Glomerular visceral epithelial cell (primary cell): ENCODE results near the gene RAP1A.
"Not testable (repeated sequence)": the region's sequence is repeated elsewhere in the genome, so short reads cannot be mapped to it uniquely, and the experiment has no call there.

Experiments
- DNase-seq: peaks from one replicate; pipeline ENCODE4 v3.0.0-alpha.2; 2016; ENCODE audit errors: extremely low spot score

Gene RAP1A

DNA sequence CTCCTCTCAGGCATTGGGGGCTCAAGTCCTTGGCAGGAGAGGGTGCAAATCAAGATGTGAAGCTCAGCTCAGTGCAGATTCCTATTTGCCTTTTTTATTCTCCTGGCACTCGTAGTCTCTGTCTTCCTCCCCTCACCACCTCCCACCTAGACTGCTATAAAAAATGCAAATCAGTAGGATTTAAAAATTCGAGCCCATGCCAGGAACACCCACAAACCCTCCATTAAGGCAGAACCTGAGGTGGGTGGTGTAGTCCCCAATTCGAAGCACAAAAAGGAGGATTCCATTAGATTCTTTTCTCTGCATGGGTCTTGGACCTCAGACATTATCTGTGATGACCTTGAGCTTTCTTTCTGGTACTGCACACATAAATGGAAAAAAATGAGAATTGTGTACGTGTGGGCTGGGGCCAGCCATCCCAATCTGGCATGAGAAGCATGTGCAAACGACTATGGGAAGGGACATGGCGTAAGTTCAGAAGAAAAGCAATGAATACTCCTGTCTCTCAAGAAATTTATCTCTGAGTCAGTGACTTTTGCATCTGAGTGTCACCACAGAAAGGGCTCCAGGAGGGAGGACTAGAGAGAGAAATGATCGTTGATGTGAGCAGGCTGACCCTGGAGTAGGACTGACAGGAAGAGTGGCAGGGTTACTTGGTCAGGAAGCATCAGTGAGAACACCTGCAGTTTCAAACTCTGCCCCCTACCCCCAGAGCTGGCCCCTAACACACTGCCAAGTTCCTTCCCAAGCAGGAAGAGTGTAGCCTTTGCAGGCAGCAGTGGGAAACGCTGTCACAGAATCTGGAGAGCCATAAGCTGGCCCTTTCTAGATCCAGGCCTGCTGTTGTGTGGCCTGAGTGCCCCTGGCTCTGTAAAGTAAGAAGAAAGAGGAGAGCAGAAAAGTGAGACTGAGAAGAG, 117.9 kb downstream of the RAP1A start:
- DNase-seq, result no peak

GRCh38 chr1:111738133-111738435, 118.5 kb downstream of the RAP1A start:
- DNase-seq, result no peak

- DNase-seq, result peak; percentile 73
Measured at GRCh38 chr1:111738436-111739193, 119.0 kb downstream of the RAP1A start.

- DNase-seq, result peak; percentile 87
Measured at GRCh38 chr1:111739194-111739924, 119.8 kb downstream of the RAP1A start, which contains the start of gene INKA2. Gene INKA2 (minus strand): TSS chr1:111739395. CDS start chr1:111739242, 153 bp downstream.

- DNase-seq, result peak; percentile 43
Measured at GRCh38 chr1:111739925-111740765, 120.6 kb downstream of the RAP1A start.

GRCh38 chr1:111742292-111742691, 122.7 kb downstream of the RAP1A start:
- not testable (repeated sequence) for DNase-seq

DNA sequence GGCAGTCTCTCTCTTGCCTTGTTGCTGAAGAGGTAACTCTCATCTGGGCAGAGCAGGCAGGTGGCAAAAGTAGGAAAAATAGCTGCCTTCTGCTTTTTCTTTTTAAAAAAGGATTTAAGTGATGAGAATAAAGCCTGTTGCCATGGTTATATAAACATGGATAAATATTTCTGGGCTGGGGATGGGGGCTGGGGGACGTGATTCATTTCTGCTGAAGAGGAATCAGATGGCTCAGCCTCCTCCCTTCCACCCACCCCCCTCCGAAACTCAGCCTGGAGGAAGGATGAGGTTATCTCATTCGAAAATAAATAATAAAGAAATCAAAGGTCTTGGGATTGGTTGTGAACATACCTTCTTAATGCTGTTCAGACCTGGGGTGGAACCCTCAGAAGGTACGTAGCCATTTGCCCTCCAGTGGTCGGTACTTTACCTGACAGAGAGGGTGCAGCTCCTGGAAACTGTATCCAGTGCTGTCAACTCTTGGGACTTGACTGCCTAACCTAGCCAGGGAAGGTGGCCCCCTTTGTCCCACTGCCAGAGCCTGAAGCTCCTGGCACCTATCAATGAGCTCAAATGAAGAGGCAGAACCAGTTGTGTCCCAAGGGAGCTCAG, 123.5 kb downstream of the RAP1A start:
- DNase-seq, result peak; percentile 25

GRCh38 chr1:111743679-111744101, 124.1 kb downstream of the RAP1A start:
- DNase-seq, result peak; percentile 48

DNA sequence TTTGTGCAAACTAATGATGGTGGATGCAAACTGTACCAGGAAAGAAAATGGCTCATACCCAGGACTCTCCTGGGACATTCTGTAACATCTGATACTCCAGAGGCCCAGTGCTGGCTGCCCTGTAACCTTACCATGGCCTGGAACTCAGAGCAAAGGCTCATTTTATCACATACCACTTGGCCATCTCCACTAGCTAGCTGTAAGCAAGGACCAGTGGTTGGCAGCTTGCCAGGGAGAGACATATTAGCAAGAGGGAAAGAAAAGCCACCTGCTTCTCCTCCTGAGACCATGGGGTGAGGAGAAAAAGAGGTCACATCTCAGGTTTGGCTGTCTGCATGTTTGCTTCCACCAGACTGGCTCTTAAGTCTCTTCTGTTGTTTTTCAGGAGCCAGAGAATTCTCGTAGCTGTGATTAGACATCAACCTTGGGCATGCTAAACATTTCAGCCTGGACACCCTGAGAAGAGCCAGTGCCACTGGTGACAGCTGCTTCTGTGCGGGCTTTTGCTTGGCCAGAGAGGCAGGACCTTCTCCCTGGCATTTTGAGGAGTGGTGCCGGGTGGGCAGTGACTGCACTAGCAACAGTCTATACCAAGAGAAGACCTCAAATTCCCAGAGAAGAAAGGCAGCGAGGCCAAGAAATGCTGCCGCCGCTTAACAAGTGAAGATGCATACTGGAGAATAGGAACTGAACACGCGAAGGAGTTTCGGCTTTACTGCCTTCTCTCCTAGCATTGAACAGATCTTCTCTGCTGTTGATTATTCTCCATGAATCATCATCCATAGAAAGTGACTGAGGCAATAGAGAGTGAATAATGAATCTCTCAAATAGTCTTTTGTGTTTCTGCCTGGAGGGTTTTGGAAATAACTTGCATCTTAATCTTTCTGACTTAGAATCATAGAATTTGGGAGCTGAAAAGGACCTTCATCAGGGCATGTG, 126.4 kb downstream of the RAP1A start:
- no peak for DNase-seq

- no peak for DNase-seq
Measured at GRCh38 chr1:111746614-111746999, 127.0 kb downstream of the RAP1A start.

DNA sequence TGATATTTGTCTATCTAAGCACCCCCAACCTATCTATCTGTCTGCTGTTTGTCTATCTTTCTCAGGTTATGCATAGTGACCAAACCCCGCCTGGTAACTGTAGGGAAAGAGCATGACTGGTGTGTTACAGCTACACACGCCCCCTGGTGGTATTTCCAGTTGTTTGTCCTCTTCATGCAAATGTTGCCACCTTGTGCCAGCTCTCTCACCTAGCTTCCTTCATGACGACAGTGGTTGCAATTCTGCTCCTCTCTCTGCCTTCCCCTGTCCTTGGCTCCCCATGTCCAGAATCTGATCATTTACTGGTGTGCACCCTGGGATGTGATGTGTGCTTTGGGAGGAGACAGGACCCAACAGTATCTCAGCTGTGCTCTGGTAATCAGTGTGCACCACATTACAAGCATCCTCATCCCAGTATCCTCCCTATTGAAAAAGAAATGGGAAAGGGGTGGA, 127.7 kb downstream of the RAP1A start:
- peak; percentile 68 for DNase-seq

DNA sequence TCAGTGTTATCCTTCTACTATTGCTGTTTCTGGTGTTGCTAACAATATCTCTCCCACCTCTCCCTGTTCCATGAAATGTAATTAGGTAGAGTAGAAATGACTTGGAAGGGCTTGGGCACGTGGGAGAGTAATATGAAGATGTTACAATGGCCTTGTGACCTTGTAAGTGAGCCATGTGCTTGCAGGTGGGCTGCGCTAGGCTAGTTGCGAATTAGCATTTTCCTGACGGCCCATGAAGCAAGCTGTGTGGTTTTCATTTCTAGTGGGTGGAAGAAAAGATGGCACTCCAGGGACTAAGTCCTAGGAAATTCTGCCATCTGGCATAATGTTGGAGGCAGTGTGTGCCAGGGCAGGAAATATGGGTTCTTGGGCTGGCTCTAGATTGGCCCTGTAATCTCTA, 128.4 kb downstream of the RAP1A start:
- DNase-seq, result no peak

GRCh38 chr1:111749628-111750027, 130.0 kb downstream of the RAP1A start:
- DNase-seq, result no peak

GRCh38 chr1:111750856-111751255, 131.3 kb downstream of the RAP1A start:
- DNase-seq, result no peak

DNA sequence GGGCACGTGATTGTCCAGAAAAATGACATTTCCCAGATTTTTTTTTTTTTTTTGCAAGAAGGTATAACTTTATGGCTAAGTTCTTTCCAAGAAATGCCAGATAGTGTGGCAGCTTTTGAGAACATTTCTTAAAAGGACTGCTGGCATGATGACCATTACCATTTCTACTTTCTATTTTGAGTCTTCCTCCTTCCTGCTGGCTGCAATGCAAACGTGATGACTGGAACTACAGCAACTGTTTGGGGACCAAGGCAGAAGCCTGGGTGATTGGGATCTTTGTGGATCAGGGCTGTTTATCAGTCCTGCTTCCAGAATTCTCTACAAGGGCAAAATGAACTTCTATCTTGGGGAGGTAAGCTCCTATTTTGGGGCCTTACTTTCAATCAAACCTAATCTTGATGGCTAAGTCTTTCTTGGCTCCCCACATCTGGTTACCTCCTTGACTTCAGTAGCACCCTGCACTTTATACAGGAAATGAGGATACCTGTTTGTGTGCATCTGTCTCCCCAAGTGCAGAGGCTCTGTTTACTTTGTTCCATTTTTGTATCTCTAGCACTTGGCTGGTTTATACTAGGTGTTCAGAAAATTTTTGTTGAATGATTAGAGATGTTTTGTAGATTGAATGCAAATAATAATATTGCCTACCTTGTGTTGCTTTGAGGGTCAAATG, 132.5 kb downstream of the RAP1A start:
- DNase-seq, result no peak

- DNase-seq, result peak; percentile 50
Measured at GRCh38 chr1:111754984-111755330, 135.4 kb downstream of the RAP1A start.

- peak; percentile 95 for DNase-seq
Measured at GRCh38 chr1:111755331-111756123, 135.9 kb downstream of the RAP1A start, which contains the start of gene DDX20. Gene DDX20 (plus strand): TSS chr1:111755901. CDS start chr1:111755925, 24 bp downstream.

DNA sequence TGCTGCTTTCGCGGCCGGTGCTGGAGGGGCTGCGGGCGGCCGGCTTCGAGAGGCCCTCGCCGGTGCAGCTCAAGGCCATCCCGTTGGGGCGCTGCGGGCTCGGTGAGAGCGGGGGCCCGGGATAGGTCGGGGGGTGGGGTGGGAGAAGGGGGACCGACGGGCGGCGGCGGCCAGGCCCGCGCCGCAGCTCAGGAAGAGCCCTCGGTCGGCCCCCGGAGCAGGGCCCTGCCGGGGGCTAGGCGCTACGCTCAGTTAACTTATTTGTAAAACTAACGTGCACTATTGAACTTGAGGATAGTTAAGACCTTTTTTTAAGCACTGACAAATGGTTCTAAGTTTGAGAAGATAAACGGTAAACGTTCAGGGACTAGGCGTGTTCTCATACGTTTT, 136.5 kb downstream of the RAP1A start:
- DNase-seq, result no peak
